A549 (cell line): ENCODE results near the gene ZC3H14. TPM values are rescaled to one million over a fixed set of nuclear protein-coding genes. Genes with fewer than 3 reads are reported as not detected.

Experiments used
- ATAC-seq, 2 experiments: fragments of 200-7000 bp in 1 of 2; fragments of >200 bp in 1 of 2; cut with Nextera tagmentation in 1 of 2; cut with Tn5 transposase in 1 of 2; 3 replicates each; pipeline versions ENCODE4 v1.8.0 to v1.9.1; 2018 to 2020; ENCODE audit warnings: mild to moderate bottlenecking in 1 of 2, moderate library complexity in 1 of 2
- CTCF ChIA-PET: fragments of 300-600 bp; sonication (Branson Sonifier 250); formaldehyde crosslinking; extraction: SDS; loops from one replicate; lab custom pipeline; 2021; ENCODE audit warnings: antibody characterized with exemption, inconsistent platforms; lab: Yijun Ruan, JAX
- POLR2A ChIA-PET: fragments of 350-600 bp; formaldehyde crosslinking; extraction: SDS; loops from one replicate; lab custom pipeline; 2021; ENCODE audit warnings: antibody characterized with exemption, inconsistent platforms; lab: Yijun Ruan, JAX
- DNase-seq, 2 experiments: peaks; one replicate each; pipeline versions ENCODE4 v3.0.0 to v3.0.0-alpha.2; 2011 to 2016; ENCODE audit warnings: low read depth in 1 of 2, low spot score in 1 of 2
- FAIRE-seq: peaks from 2 replicates; lab custom pipeline; 2011; peaks lifted over from hg19 to GRCh38; lab: Jason Lieb, UNC
- H3K27ac ChIP-seq, 2 experiments: fragments of >200 bp; sonication (Bioruptor Twin); formaldehyde crosslinking; 3 replicates each; pipeline ENCODE4 v1.5.1; 2016 to 2017
- H3K4me1 ChIP-seq: fragments of >200 bp; sonication (Bioruptor Twin); formaldehyde crosslinking; 3 replicates; pipeline ENCODE4 v1.6.1; 2016
- H3K4me2 ChIP-seq: fragments of >200 bp; sonication (Bioruptor Twin); formaldehyde crosslinking; 3 replicates; pipeline ENCODE4 v1.6.1; 2016
- H3K4me3 ChIP-seq: fragments of >200 bp; sonication (Bioruptor Twin); formaldehyde crosslinking; 3 replicates; pipeline ENCODE4 v1.5.1; 2016
- H3K9me3 ChIP-seq: fragments of >200 bp; sonication (Bioruptor Twin); formaldehyde crosslinking; 3 replicates; pipeline ENCODE4 v1.6.1; 2016
- CBX2 ChIP-seq: fragments of 200-600 bp; sonication (generic); IDR thresholded peaks from 2 replicates; pipeline ENCODE4 v1.6.1; 2016; ENCODE audit warnings: low read depth, mild to moderate bottlenecking, borderline replicate concordance
- CBX8 ChIP-seq: fragments of 200-600 bp; sonication (generic); IDR thresholded peaks from 2 replicates; pipeline ENCODE4 v1.6.1; 2016
- CHD2 ChIP-seq: fragments of 150-350 bp; IDR thresholded peaks from 2 replicates; pipeline ENCODE4 v1.6.1; 2014; ENCODE audit warnings: low read length; ENCODE audit not compliant: partially characterized antibody
- CHD4 ChIP-seq: fragments of 200-600 bp; sonication (generic); IDR thresholded peaks from 2 replicates; pipeline ENCODE4 v1.6.1; 2016; ENCODE audit warnings: antibody characterized with exemption, mild to moderate bottlenecking, borderline replicate concordance
- EHMT2 ChIP-seq: fragments of 200-600 bp; sonication (generic); IDR thresholded peaks from 2 replicates; pipeline ENCODE4 v1.6.1; 2016; ENCODE audit warnings: antibody characterized with exemption, low read depth, mild to moderate bottlenecking, moderate library complexity
- FOXS1 ChIP-seq: fragments of 250-450 bp; sonication (Bioruptor Pico); IDR thresholded peaks from 2 replicates; pipeline ENCODE4 v1.5.0; 2020; ENCODE audit warnings: mild to moderate bottlenecking, moderate library complexity
- GATA3 ChIP-seq: IDR thresholded peaks from 2 replicates; pipeline ENCODE4 v1.6.1; 2012; ENCODE audit warnings: borderline replicate concordance
- HEYL ChIP-seq: fragments of 250-450 bp; sonication (Bioruptor Pico); IDR thresholded peaks from 2 replicates; pipeline ENCODE4 v1.8.0; 2021; ENCODE audit warnings: mild to moderate bottlenecking, moderate library complexity
- JUN ChIP-seq, 2 experiments: fragments of >200 bp; sonication (Bioruptor Twin); formaldehyde crosslinking; IDR thresholded peaks; 2 replicates in 1 of 2; 3 replicates in 1 of 2; pipeline ENCODE4 v1.6.1; 2016 to 2017
- JUNB ChIP-seq: fragments of >200 bp; sonication (Bioruptor Twin); formaldehyde crosslinking; IDR thresholded peaks from 2 replicates; pipeline ENCODE4 v1.6.1; 2016
- MYC ChIP-seq: IDR thresholded peaks from 2 replicates; pipeline ENCODE4 v1.6.1; 2012; ENCODE audit warnings: mild to moderate bottlenecking, inconsistent platforms, low read length, improper control_type of control experiment, borderline replicate concordance
- NFE2L2 ChIP-seq: fragments of 150-350 bp; conservative IDR thresholded peaks from 2 replicates; pipeline ENCODE4 v1.6.1; 2014; ENCODE audit warnings: low read length
- RAD21 ChIP-seq, 2 experiments: fragments of >200 bp in 1 of 2; sonication (Bioruptor Twin) in 1 of 2; formaldehyde crosslinking in 1 of 2; IDR thresholded peaks in 1 of 2; conservative IDR thresholded peaks in 1 of 2; 2 replicates in 1 of 2; 3 replicates in 1 of 2; pipeline ENCODE4 v1.6.1; 2012 to 2018; ENCODE audit warnings: inconsistent platforms in 1 of 2
- RCOR1 ChIP-seq: fragments of 150-350 bp; IDR thresholded peaks from 2 replicates; pipeline ENCODE4 v1.6.1; 2014; ENCODE audit warnings: antibody characterized with exemption, low read length, low read depth
- SMC3 ChIP-seq: fragments of >200 bp; sonication (Bioruptor Twin); formaldehyde crosslinking; IDR thresholded peaks from 3 replicates; pipeline ENCODE4 v1.6.1; 2018; ENCODE audit warnings: inconsistent platforms
- ZC3H11A ChIP-seq: fragments of 450-650 bp; IDR thresholded peaks from 2 replicates; pipeline ENCODE4 v1.6.1; 2014; ENCODE audit warnings: antibody characterized with exemption, mild to moderate bottlenecking
- ZNF302 ChIP-seq: fragments of 250-450 bp; sonication (Bioruptor Pico); IDR thresholded peaks from 2 replicates; pipeline ENCODE4 v1.9.0; 2021; ENCODE audit warnings: inconsistent platforms, mild to moderate bottlenecking, moderate library complexity
- ZSCAN20 ChIP-seq: fragments of 250-450 bp; sonication (Bioruptor Pico); IDR thresholded peaks from 2 replicates; pipeline ENCODE4 v1.8.0; 2022; ENCODE audit warnings: mild to moderate bottlenecking, moderate library complexity
- WGBS: methylation state at CpG from one replicate; pipeline ENCODE4 v1.1.6; 2017; ENCODE audit errors: missing lambda C conversion rate; 5-methylcytosine and 5-hydroxymethylcytosine counted together
- polyA plus RNA-seq, 4 experiments: library from polyadenylated mRNA; depleted of rRNA in 3 of 4; stranded (reverse); fragments of >200 nt; fragmentation: RNase III in 1 of 4; extraction: RNeasy Plus Mini Kit Qiagen cat#74134 plus additional on column Dnase treatment in 1 of 4; gene quantifications; 2 replicates in 3 of 4; 3 replicates in 1 of 4; pipeline ENCODE4 v1.2.3, GENCODE V29; 2011 to 2017
- TF ChIP-seq, protein P1 (sequence below): fragments of >200 bp; sonication (Bioruptor Twin); formaldehyde crosslinking; IDR thresholded peaks from 2 replicates; pipeline ENCODE4 v1.6.1; 2016
- TF ChIP-seq, protein P2 (sequence below): fragments of 250-450 bp; sonication (Bioruptor Pico); IDR thresholded peaks from 2 replicates; pipeline ENCODE4 v1.5.0; 2021; ENCODE audit warnings: mild to moderate bottlenecking, moderate library complexity, borderline replicate concordance
- TF ChIP-seq, protein P3 (sequence below): fragments of 250-450 bp; sonication (Bioruptor Pico); IDR thresholded peaks from 2 replicates; pipeline ENCODE4 v1.5.0; 2020; ENCODE audit warnings: low read depth, mild to moderate bottlenecking, moderate library complexity
- TF ChIP-seq, protein P4 (sequence below): IDR thresholded peaks from 2 replicates; pipeline ENCODE4 v1.6.1; 2012; ENCODE audit warnings: low read depth, borderline replicate concordance

Gene ZC3H14
- polyA plus RNA-seq, 2 of the 4 experiments (the other 2 are of a cell fraction): 64.5 to 141 TPM

DNA sequence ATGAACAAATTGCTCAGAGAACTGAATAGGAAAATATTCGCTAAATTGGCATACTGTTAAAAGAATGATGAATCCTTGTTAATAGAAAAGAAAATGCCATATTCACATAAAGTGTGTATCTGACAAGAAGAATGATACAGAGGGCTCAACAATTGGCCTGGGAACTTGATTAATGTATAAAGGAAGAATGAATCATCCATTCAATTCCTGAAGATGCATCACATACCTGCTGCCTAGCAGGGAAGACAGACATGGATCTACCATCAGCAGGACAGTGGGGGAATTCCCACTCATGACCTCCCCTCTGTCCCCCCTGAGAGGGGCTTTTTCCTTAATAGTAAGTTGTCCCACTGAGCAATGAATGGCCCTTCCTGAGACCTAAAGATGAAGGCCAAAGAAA lies 21.5 kb upstream of the ZC3H14 start:
- FAIRE-seq: no peak
- POLR2A ChIA-PET: no interaction called here

DNA sequence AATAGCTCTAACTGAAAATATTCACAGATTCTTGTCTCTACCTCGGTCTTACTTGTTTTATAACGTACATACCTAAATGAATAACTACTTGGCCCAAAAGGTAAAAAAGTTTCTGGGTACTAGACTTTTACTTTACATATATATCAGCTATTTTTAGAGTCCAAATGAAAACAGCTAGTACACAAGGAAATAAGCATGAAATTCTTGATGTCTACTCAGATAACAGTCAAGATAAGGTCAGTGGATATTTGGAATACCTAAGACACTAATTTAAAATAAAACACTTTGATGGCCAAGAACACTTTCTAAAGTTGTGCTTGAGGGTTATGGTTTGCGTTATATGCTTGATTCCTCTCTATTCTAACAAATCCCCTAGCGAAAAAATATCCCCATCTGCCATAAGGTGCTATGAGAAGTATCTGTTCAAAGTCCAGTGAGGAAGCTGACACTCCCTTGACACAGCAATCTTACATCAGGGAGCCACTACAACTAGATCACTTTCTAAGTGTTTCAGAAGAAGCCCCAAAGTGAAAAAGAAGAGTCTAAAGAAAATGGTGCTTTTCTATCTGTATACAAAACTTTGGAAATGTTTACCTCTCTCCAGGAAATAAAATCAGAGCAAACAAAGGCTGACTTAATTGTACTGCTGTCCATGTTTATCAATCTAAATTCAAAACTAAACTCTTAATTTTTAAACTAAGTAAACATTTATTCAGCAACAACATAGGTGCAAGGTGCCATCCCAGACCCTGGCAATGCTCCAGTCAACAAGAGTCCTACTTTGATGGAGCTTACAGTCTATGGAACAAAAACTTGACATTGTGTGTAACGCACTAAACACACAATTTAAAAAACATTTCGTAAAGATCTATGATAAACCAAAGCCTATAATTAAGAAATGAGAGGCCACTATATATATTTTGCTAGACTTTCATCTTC lies 19.7 kb upstream of the ZC3H14 start:
- WGBS: 63% methylated on average over 6 of the region's 6 CpGs
- ChIA-PET POLR2A (no interaction called here), CTCF (interaction anchor here (1.0 to 1.6 kb wide), 3 partner anchors 14 to 24 kb away, joined by 3 to 4 read pairs (median 3); no protein-coding TSS in a partner anchor)
- peak in 1 of 2 experiments; percentile 58 for DNase-seq
- Histone ChIP-seq H3K9me3 (no peaks in the 10 kb centered on the region), H3K4me1 (peaks cover 28% of the 10 kb centered on the region), H3K4me3 (no peak overlapping the region), H3K4me2 (peak overlapping the region; percentile 63), H3K27ac (peak overlapping the region; percentile 45 to 49; a peak in 3 of 6 replicates)
- FAIRE-seq: no peak
- TF ChIP-seq NFE2L2 (no peak), RCOR1 (no peak), JUN (IDR thresholded peaks at IDR 0.05) (no peak), CBX2 (no peak), FOXS1 (no peak), ZNF302 (CRISPR knock-in tag) (no peak)
- TF ChIP-seq, all 56 proteins: peak for 0
- peak in 1 of 2 experiments; percentile 83; a peak in 4 of 6 replicates for ATAC-seq

More for the DNA sequence above, 21.5 kb upstream of the ZC3H14 start:
- CTCF ChIA-PET: no interaction called here
- Histone ChIP-seq H3K9me3 (no peaks in the 10 kb centered on the region), H3K4me3 (no peak overlapping the region), H3K4me1 (peaks cover 28% of the 10 kb centered on the region), H3K4me2 (0 out of 3 replicates have a peak overlapping the region, but pooled peaks have one; percentile 6), H3K27ac (no peak overlapping the region)
- WGBS: 88% methylated on average over 1 of the region's 1 CpG
- ATAC-seq (no peak), DNase-seq (no peak)
- TF ChIP-seq CHD2: no peak
- TF ChIP-seq GATA3: no peak
- no peak for TF ChIP-seq ZC3H11A
- TF ChIP-seq CBX2: no peak
- TF ChIP-seq MYC: no peak
- no peak for TF ChIP-seq CBX8
- TF ChIP-seq ZSCAN20 (CRISPR knock-in tag): no peak
- no peak for TF ChIP-seq ZNF302 (CRISPR knock-in tag)
- TF ChIP-seq CHD4: no peak
- no peak for TF ChIP-seq RAD21 (conservative IDR thresholded peaks at IDR 0.05 in 1 of 2, IDR thresholded peaks at IDR 0.05 in 1 of 2)
- no peak for TF ChIP-seq HEYL (CRISPR knock-in tag)
- no peak for TF ChIP-seq JUNB
- TF ChIP-seq FOXS1: no peak
- TF ChIP-seq, protein P1, sequence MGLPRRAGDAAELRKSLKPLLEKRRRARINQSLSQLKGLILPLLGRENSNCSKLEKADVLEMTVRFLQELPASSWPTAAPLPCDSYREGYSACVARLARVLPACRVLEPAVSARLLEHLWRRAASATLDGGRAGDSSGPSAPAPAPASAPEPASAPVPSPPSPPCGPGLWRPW: no peak
- TF ChIP-seq, protein P2, sequence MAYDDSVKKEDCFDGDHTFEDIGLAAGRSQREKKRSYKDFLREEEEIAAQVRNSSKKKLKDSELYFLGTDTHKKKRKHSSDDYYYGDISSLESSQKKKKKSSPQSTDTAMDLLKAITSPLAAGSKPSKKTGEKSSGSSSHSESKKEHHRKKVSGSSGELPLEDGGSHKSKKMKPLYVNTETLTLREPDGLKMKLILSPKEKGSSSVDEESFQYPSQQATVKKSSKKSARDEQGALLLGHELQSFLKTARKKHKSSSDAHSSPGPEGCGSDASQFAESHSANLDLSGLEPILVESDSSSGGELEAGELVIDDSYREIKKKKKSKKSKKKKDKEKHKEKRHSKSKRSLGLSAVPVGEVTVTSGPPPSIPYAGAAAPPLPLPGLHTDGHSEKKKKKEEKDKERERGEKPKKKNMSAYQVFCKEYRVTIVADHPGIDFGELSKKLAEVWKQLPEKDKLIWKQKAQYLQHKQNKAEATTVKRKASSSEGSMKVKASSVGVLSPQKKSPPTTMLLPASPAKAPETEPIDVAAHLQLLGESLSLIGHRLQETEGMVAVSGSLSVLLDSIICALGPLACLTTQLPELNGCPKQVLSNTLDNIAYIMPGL (CRISPR knock-in tag): no peak
- TF ChIP-seq, protein P3, sequence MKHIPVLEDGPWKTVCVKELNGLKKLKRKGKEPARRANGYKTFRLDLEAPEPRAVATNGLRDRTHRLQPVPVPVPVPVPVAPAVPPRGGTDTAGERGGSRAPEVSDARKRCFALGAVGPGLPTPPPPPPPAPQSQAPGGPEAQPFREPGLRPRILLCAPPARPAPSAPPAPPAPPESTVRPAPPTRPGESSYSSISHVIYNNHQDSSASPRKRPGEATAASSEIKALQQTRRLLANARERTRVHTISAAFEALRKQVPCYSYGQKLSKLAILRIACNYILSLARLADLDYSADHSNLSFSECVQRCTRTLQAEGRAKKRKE (CRISPR knock-in tag): no peak
- TF ChIP-seq, protein P4, sequence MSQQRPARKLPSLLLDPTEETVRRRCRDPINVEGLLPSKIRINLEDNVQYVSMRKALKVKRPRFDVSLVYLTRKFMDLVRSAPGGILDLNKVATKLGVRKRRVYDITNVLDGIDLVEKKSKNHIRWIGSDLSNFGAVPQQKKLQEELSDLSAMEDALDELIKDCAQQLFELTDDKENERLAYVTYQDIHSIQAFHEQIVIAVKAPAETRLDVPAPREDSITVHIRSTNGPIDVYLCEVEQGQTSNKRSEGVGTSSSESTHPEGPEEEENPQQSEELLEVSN: no peak
- no peak for TF ChIP-seq SMC3
- no peak for TF ChIP-seq EHMT2
